ENCODE results near the gene ZNF331.

GRCh38 chr19:53511357-53511756 lies 26.6 kb upstream of the ZNF331 start:
- no peak for TF ChIP-seq CTCF (IDR thresholded peaks at IDR 0.05)
- no peak for TF ChIP-seq POLR2A (IDR thresholded peaks at IDR 0.05)
